ENCODE measurements around the gene ZBTB45. TPM values are rescaled to one million over a fixed set of nuclear protein-coding genes. Genes with fewer than 3 reads are reported as not detected.
A peak's percentile ranks its signal among the peaks of the same experiment; 100 is the strongest.

ZBTB45 gene
- total and polyA plus RNA-seq, 9 of the 15 experiments (the other 6 are each of a cell fraction or from before 2014, with no cell fraction given): 0.08 to 16.1 (median 1.8) TPM

GRCh38 chr19:58559275-58560006 lies 39.8 kb upstream of the ZBTB45 start (continued):
- TF ChIP-seq ZBTB43 (CRISPR knock-in tag; IDR thresholded peaks at IDR 0.05): no peak
- TF ChIP-seq ZBTB7A (IDR thresholded peaks at IDR 0.05; ENCODE audit: borderline replicate concordance, control insufficient read depth, low read depth, low read length): peak; percentile 50; the same call in 1 of the 2 replicates
- peak; percentile 95 for TF ChIP-seq EP400 (IDR thresholded peaks at IDR 0.05)
- no peak for TF ChIP-seq SMARCE1 (IDR thresholded peaks at IDR 0.05)
- TF ChIP-seq CBX3 (IDR thresholded peaks at IDR 0.05; ENCODE audit: borderline replicate concordance in 1 of 2, low read length in 2 of 2): peak in 1 of 2 experiments; percentile 92; a peak in 2 of 3 replicates
- no peak for TF ChIP-seq LARP7 (IDR thresholded peaks at IDR 0.05)
- no peak for TF ChIP-seq RNF219 (CRISPR knock-in tag; IDR thresholded peaks at IDR 0.05)
- no peak for TF ChIP-seq IRF2 (CRISPR knock-in tag; IDR thresholded peaks at IDR 0.05)
- no peak for TF ChIP-seq EWSR1 (IDR thresholded peaks at IDR 0.05; ENCODE audit: borderline replicate concordance, low read depth, partially characterized antibody)
- TF ChIP-seq POLR2H (tag; IDR thresholded peaks at IDR 0.05; ENCODE audit: low read depth): peak; percentile 91
- peak; percentile 94 for TF ChIP-seq ZBTB40 (IDR thresholded peaks at IDR 0.05)
- no peak for TF ChIP-seq ZBTB40 (CRISPR knock-in tag; IDR thresholded peaks at IDR 0.05)
- TF ChIP-seq ADNP (tag; IDR thresholded peaks at IDR 0.05): no peak

Measured in K562 (cell line).